HEK293 (cell line): ENCODE measurements around the gene ITK.

Source experiments
- CTCF ChIA-PET: fragments of 350-600 bp; formaldehyde crosslinking; extraction: SDS; loops from one replicate; lab custom pipeline; 2021; ENCODE audit warnings: antibody characterized with exemption; lab: Yijun Ruan, JAX
- POLR2A ChIA-PET: fragments of 300-600 bp; formaldehyde crosslinking; extraction: SDS; loops from one replicate; lab custom pipeline; 2020; ENCODE audit warnings: antibody characterized with exemption, inconsistent platforms; lab: Yijun Ruan, JAX
- H3K27ac ChIP-seq: fragments of 200-500 bp; sonication (Bioruptor generic); 2 replicates; pipeline ENCODE4 v1.5.1; 2014; ENCODE audit warnings: low read depth, low read length, control low read depth, inconsistent platforms; ENCODE audit errors: extremely low read depth
- H3K36me3 ChIP-seq, 2 experiments: fragments of 200-500 bp in 1 of 2; sonication (Bioruptor generic) in 1 of 2; 1 replicate in 1 of 2; 2 replicates in 1 of 2; pipeline ENCODE4 v1.5.1; 2014 to 2017; ENCODE audit warnings: inconsistent platforms in 2 of 2, low read length in 2 of 2; ENCODE audit not compliant: control insufficient read depth in 2 of 2, insufficient read depth in 1 of 2
- H3K4me1 ChIP-seq: fragments of 200-500 bp; sonication (Bioruptor generic); 2 replicates; pipeline ENCODE4 v1.5.1; 2014; ENCODE audit warnings: mild to moderate bottlenecking, low read length, inconsistent platforms; ENCODE audit not compliant: control insufficient read depth, insufficient read depth
- H3K4me3 ChIP-seq: 2 replicates; pipeline ENCODE4 v1.5.1; 2011; ENCODE audit warnings: low read depth, mild to moderate bottlenecking, control low read depth, low read length, moderate library complexity
- H3K9me3 ChIP-seq: fragments of 200-500 bp; sonication (Bioruptor generic); 2 replicates; pipeline ENCODE4 v1.5.1; 2014; ENCODE audit warnings: low read depth, low read length, inconsistent platforms; ENCODE audit not compliant: control insufficient read depth, insufficient read depth
- ELK4 ChIP-seq: IDR thresholded peaks from 2 replicates; pipeline ENCODE4 v1.6.1; 2011; ENCODE audit warnings: mild to moderate bottlenecking, low read depth, low read length, borderline replicate concordance
- KLF1 ChIP-seq: fragments of 450-650 bp; formaldehyde crosslinking; IDR thresholded peaks from 2 replicates; pipeline ENCODE4 v1.5.1; 2016; ENCODE audit warnings: missing biosample characterization, missing genetic modification characterization
- PATZ1 ChIP-seq: fragments of 450-650 bp; formaldehyde crosslinking; IDR thresholded peaks from 2 replicates; pipeline ENCODE4 v1.5.1; 2016; ENCODE audit warnings: missing biosample characterization, missing genetic modification characterization
- PBX3 ChIP-seq: sonication (generic); formaldehyde crosslinking; IDR thresholded peaks from 2 replicates; pipeline ENCODE4 v1.8.1; 2022; ENCODE audit warnings: mild to moderate bottlenecking, moderate library complexity, missing genetic modification reagents
- ZBTB20 ChIP-seq: fragments of 450-650 bp; formaldehyde crosslinking; IDR thresholded peaks from 2 replicates; pipeline ENCODE4 v1.5.1; 2016; ENCODE audit warnings: missing biosample characterization, missing genetic modification characterization
- ZBTB44 ChIP-seq: fragments of 450-650 bp; IDR thresholded peaks from 2 replicates; pipeline ENCODE4 v1.5.1; 2018; ENCODE audit warnings: missing biosample characterization, mild to moderate bottlenecking, missing genetic modification characterization
- ZNF211 ChIP-seq: fragments of 450-650 bp; formaldehyde crosslinking; IDR thresholded peaks from 2 replicates; pipeline ENCODE4 v1.5.1; 2016; ENCODE audit warnings: low read depth, missing biosample characterization, missing genetic modification characterization
- ZNF513 ChIP-seq: fragments of 450-650 bp; IDR thresholded peaks from 2 replicates; pipeline ENCODE4 v1.5.1; 2018; ENCODE audit warnings: missing biosample characterization, missing genetic modification characterization
- ZNF514 ChIP-seq: fragments of 450-650 bp; formaldehyde crosslinking; IDR thresholded peaks from 2 replicates; pipeline ENCODE4 v1.5.1; 2016; ENCODE audit warnings: missing biosample characterization, missing genetic modification characterization
- TF ChIP-seq, protein P1 (sequence below): fragments of 450-650 bp; formaldehyde crosslinking; optimal IDR thresholded peaks from 2 replicates; pipeline ENCODE3; 2016; ENCODE audit warnings: missing biosample characterization, mild to moderate bottlenecking, missing genetic modification characterization

The ITK gene

DNA sequence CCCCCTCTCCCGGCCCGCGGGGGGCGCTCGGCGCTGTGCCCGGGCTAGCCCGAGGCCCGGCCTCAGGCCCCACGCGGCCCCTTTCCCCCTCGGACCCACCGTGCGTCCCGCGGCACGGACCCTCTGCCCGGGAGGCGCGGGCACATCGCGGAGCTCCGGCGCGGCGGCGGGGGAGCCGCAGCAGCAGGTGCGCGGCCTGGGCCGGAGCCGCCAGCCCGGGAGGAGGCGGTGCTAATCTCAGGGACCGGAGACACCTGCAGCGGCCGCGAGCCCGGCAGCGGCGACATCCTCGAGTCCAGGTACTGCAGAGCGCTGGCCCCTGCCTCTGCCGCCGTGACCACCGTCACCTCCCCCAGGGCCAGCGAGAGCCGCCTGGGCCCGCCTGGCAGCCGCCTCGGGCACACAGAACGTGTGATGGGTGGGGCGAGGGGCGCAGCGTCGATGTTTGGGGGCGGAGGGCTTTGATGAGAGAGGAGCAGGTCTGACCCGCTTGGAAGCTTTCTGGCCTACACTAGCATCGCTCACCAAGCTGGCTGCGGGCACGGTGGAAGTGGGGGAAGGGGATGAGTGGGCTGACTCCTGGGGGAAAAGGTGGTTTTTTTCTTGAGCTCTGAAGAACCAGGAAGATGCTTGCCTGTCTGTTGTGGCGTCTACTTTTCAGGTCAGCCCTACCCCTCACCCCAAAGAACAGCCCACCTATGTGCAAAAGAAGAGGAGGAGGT is 85.8 kb downstream of the ITK start (continued):
- TF ChIP-seq, protein P1, sequence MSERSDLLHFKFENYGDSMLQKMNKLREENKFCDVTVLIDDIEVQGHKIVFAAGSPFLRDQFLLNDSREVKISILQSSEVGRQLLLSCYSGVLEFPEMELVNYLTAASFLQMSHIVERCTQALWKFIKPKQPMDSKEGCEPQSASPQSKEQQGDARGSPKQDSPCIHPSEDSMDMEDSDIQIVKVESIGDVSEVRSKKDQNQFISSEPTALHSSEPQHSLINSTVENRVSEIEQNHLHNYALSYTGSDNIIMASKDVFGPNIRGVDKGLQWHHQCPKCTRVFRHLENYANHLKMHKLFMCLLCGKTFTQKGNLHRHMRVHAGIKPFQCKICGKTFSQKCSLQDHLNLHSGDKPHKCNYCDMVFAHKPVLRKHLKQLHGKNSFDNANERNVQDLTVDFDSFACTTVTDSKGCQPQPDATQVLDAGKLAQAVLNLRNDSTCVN (tag by site-specific recombination), result peak; percentile 65
- TF ChIP-seq ZNF211 (no peak), KLF1 (tag by site-specific recombination) (peak; percentile 42; the same call in 1 of the 2 replicates), ZNF513 (tag by site-specific recombination) (no peak), PATZ1 (tag by site-specific recombination) (0 out of 2 replicates have a peak, but pooled peaks have one; percentile 34), ELK4 (no peak)

- peak overlapping the region; percentile 78 for H3K4me3 ChIP-seq
- no peaks in the 10 kb centered on the region for H3K9me3 ChIP-seq
- peaks cover 0 to 9% of the 10 kb centered on the region in 2 experiments; a peak in 1 of 3 replicates for H3K36me3 ChIP-seq
- CTCF ChIA-PET, result interaction anchor here (0.7 to 2.2 kb wide), 3 partner anchors 10 to 119 kb away, joined by 4 to 9 read pairs (median 4); no protein-coding TSS in a partner anchor
- POLR2A ChIA-PET, result interaction anchor here (1.4 to 2.1 kb wide), 2 partner anchors 12 to 125 kb away, joined by 3 to 7 read pairs; partner anchors contain the start of gene MED7
- TF ChIP-seq PBX3 (CRISPR knock-in tag) (no peak), ZBTB20 (tag by site-specific recombination) (peak; percentile 71)
- TF ChIP-seq, all 188 proteins: peak for 1
- Histone ChIP-seq H3K27ac (no peak overlapping the region; the same call in 1 of the 2 replicates), H3K4me1 (peaks cover 24% of the 10 kb centered on the region)
Observed at GRCh38 chr5:157267025-157267424, 86.4 kb downstream of the ITK start.

- H3K27ac ChIP-seq, result no peak overlapping the region
- H3K4me3 ChIP-seq, result no peak overlapping the region
- POLR2A ChIA-PET, result interaction anchor here (1.4 to 2.1 kb wide), 2 partner anchors 11 to 125 kb away, joined by 3 to 7 read pairs; partner anchors contain the start of gene MED7
Observed at GRCh38 chr5:157267761-157268480, 87.3 kb downstream of the ITK start.

More at GRCh38 chr5:157267761-157268480, 87.3 kb downstream of the ITK start:
- Histone ChIP-seq H3K9me3 (no peaks in the 10 kb centered on the region), H3K36me3 (peaks cover 0 to 9% of the 10 kb centered on the region in 2 experiments; a peak in 1 of 3 replicates), H3K4me1 (peaks cover 28% of the 10 kb centered on the region)
- TF ChIP-seq ZBTB44 (tag by site-specific recombination) (peak; percentile 93), ZNF514 (no peak)
- CTCF ChIA-PET, result interaction anchor here (0.6 to 2.2 kb wide), 3 partner anchors 14 to 87 kb away, joined by 3 to 9 read pairs (median 4); no protein-coding TSS in a partner anchor
